Suprapubic skin (tissue), 4 donors: ENCODE data around the gene MAP2. TPM values are rescaled to one million over a fixed set of nuclear protein-coding genes. Genes with fewer than 3 reads are reported as not detected.

Experiments
- DNase-seq, 2 donors: peaks; one replicate each; pipeline ENCODE4 v3.0.0-alpha.2; 2019; ENCODE audit warnings: low spot score in 2 of 2
- H3K27ac ChIP-seq: fragments of 200-600 bp; sonication (generic); one replicate; pipeline ENCODE4 v1.5.1; 2019
- H3K27me3 ChIP-seq: fragments of 200-600 bp; sonication (generic); one replicate; pipeline ENCODE4 v1.5.1; 2019
- H3K36me3 ChIP-seq: fragments of 200-600 bp; sonication (generic); one replicate; pipeline ENCODE4 v1.5.1; 2019
- H3K4me1 ChIP-seq: fragments of 200-600 bp; sonication (generic); one replicate; pipeline ENCODE4 v1.5.1; 2019
- H3K4me3 ChIP-seq: fragments of 200-600 bp; sonication (generic); one replicate; pipeline ENCODE4 v1.5.1; 2019; ENCODE audit warnings: mild to moderate bottlenecking
- H3K9me3 ChIP-seq: fragments of 200-600 bp; sonication (generic); one replicate; pipeline ENCODE4 v1.5.1; 2019
- CTCF ChIP-seq, 2 donors: fragments of 200-600 bp in 1 of 2; fragments of 450-650 bp in 1 of 2; sonication (generic) in 1 of 2; IDR thresholded peaks; one replicate each; pipeline ENCODE4 v1.5.1; 2016 to 2019; ENCODE audit warnings: antibody characterized with exemption in 2 of 2, mild to moderate bottlenecking in 1 of 2, moderate library complexity in 1 of 2
- EP300 ChIP-seq: sonication (generic); formaldehyde crosslinking; IDR thresholded peaks from one replicate; pipeline ENCODE4 v1.6.1; 2017; ENCODE audit warnings: antibody characterized with exemption
- POLR2A ChIP-seq, 2 donors: fragments of 450-650 bp; IDR thresholded peaks; one replicate each; pipeline ENCODE4 v1.6.1; 2017; ENCODE audit warnings: antibody characterized with exemption in 2 of 2, mild to moderate bottlenecking in 2 of 2, moderate library complexity in 2 of 2
- POLR2AphosphoS5 ChIP-seq, 3 donors: sonication (generic); formaldehyde crosslinking; IDR thresholded peaks; one replicate each; pipeline ENCODE4 v1.6.1; 2017; ENCODE audit warnings: antibody characterized with exemption in 3 of 3
- WGBS: methylation state at CpG from one replicate; pipeline ENCODE4 v1.1.5; 2018; 5-methylcytosine and 5-hydroxymethylcytosine counted together
- total RNA-seq, 4 donors: library from RNA; depleted of rRNA; stranded (reverse); fragments of >200 nt; gene quantifications; one replicate each; pipeline ENCODE4 v1.1.0, GENCODE V29; 2016

Gene MAP2
- total RNA-seq, 4 donors from 2014 or later: 42.0 to 54.5 (median 47.1) TPM

- TF ChIP-seq POLR2AphosphoS5 (IDR thresholded peaks at IDR 0.05): no peak
- TF ChIP-seq CTCF (IDR thresholded peaks at IDR 0.05): no peak
- no peak for TF ChIP-seq EP300
- no peak for TF ChIP-seq POLR2A (IDR thresholded peaks at IDR 0.05)
- Histone ChIP-seq H3K27me3 (no peaks in the 10 kb centered on the region), H3K36me3 (no peaks in the 10 kb centered on the region), H3K9me3 (no peaks in the 10 kb centered on the region), H3K27ac (no peak overlapping the region), H3K4me1 (no peaks in the 10 kb centered on the region), H3K4me3 (no peak overlapping the region)
- DNase-seq: no peak
- 92% methylated on average over 2 of the region's 2 CpGs for WGBS
These were observed 46.6 kb downstream of the MAP2 start for GRCh38 chr2:209470466-209470865.

- Histone ChIP-seq H3K4me3 (no peak overlapping the region), H3K4me1 (no peaks in the 10 kb centered on the region), H3K9me3 (no peaks in the 10 kb centered on the region), H3K36me3 (no peaks in the 10 kb centered on the region), H3K27ac (no peak overlapping the region), H3K27me3 (no peaks in the 10 kb centered on the region)
- no peak for DNase-seq
- TF ChIP-seq CTCF (IDR thresholded peaks at IDR 0.05) (no peak), EP300 (no peak), POLR2AphosphoS5 (IDR thresholded peaks at IDR 0.05) (no peak), POLR2A (IDR thresholded peaks at IDR 0.05) (no peak)
These were observed 47.2 kb downstream of the MAP2 start for GRCh38 chr2:209471037-209471436.

GRCh38 chr2:209472112-209472832 is 48.4 kb downstream of the MAP2 start:
- DNase-seq: no peak
- Histone ChIP-seq H3K27ac (no peak overlapping the region), H3K36me3 (no peaks in the 10 kb centered on the region), H3K9me3 (no peaks in the 10 kb centered on the region), H3K4me1 (no peaks in the 10 kb centered on the region), H3K27me3 (no peaks in the 10 kb centered on the region), H3K4me3 (no peak overlapping the region)
- TF ChIP-seq POLR2A (IDR thresholded peaks at IDR 0.05): no peak
- no peak for TF ChIP-seq POLR2AphosphoS5 (IDR thresholded peaks at IDR 0.05)
- TF ChIP-seq EP300: no peak
- TF ChIP-seq CTCF (IDR thresholded peaks at IDR 0.05): no peak
- 52% methylated on average over 4 of the region's 4 CpGs for WGBS

GRCh38 chr2:209472871-209473270 is 49.0 kb downstream of the MAP2 start:
- Histone ChIP-seq H3K27me3 (no peaks in the 10 kb centered on the region), H3K4me3 (no peak overlapping the region), H3K9me3 (no peaks in the 10 kb centered on the region), H3K4me1 (no peaks in the 10 kb centered on the region), H3K36me3 (no peaks in the 10 kb centered on the region), H3K27ac (no peak overlapping the region)
- TF ChIP-seq EP300 (no peak), POLR2A (IDR thresholded peaks at IDR 0.05) (no peak), CTCF (IDR thresholded peaks at IDR 0.05) (no peak)
- 71% methylated on average over 2 of the region's 2 CpGs for WGBS
- DNase-seq: no peak

- no peak overlapping the region for H3K4me3 ChIP-seq
- 25% methylated on average over 3 of the region's 3 CpGs for WGBS
These were observed 50.1 kb downstream of the MAP2 start for GRCh38 chr2:209473930-209474419.

More at GRCh38 chr2:209473930-209474419, 50.1 kb downstream of the MAP2 start:
- no peak for TF ChIP-seq EP300
- TF ChIP-seq POLR2AphosphoS5 (IDR thresholded peaks at IDR 0.05): no peak
- TF ChIP-seq POLR2A (IDR thresholded peaks at IDR 0.05): no peak
- no peak for TF ChIP-seq CTCF (IDR thresholded peaks at IDR 0.05)
- Histone ChIP-seq H3K36me3 (no peaks in the 10 kb centered on the region), H3K4me1 (no peaks in the 10 kb centered on the region), H3K27ac (no peak overlapping the region), H3K9me3 (no peaks in the 10 kb centered on the region), H3K27me3 (no peaks in the 10 kb centered on the region)
- DNase-seq: no peak
